ENCODE results near the gene RIIAD1.

Gene RIIAD1

DNA sequence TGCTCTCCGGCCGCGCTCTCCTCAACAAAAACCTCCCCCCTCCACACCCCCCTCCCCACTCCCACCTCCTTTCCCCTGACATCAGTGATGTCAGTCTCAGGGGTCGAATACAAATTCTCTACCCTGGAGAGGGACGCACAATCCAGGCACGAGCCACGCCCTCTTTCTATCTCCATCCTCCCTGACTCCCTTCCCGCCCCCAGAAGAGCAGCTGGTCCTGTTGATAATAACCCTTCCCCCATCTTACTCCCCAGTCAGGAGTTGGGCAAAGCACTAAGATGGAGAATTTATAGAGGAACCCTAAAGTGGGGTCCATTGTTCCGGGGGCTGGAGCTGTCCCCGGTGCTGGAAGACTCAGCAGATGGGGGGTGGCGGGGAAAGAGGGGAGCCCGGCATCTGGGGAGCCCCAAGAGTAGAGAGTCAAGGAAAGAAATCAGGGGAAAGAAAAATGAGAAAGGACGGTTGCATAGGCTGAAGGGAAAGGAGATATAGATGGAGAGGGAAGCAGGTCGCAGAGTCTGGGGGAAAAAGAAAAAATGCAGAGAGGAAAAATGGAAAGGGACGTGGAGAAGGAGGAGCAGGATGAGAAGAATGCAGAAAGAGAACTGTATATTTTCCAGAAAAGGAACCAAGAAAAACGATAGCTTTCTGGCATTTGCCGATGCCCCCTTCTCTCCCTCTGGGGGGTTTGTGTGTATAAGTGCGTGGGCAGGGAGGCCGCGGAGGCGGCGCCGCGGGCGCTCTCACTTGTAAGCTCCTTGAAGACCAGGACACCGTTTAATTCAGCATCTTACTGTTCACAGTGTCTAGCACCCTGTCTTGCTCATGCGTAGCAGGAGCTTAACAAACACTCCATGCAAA lies 4.3 kb upstream of the RIIAD1 start, which contains the start of gene CELF3 (continued):
- TF ChIP-seq ZNF391 (tag by site-specific recombination; IDR thresholded peaks at IDR 0.05; ENCODE audit: borderline replicate concordance, low read depth) (0 out of 2 replicates have a peak, but pooled peaks have one; percentile 43), PRDM1 (tag by site-specific recombination; IDR thresholded peaks at IDR 0.05) (peak; percentile 93), KLF9 (tag by site-specific recombination; IDR thresholded peaks at IDR 0.05; ENCODE audit: low read depth) (peak; percentile 93), ZNF660 (tag by site-specific recombination; IDR thresholded peaks at IDR 0.05) (0 out of 2 replicates have a peak, but pooled peaks have one; percentile 49), ZNF184 (tag by site-specific recombination; IDR thresholded peaks at IDR 0.05) (peak; percentile 48; the same call in 1 of the 2 replicates), KLF1 (tag by site-specific recombination; IDR thresholded peaks at IDR 0.05) (peak; percentile 73), ZNF37A (tag by site-specific recombination; IDR thresholded peaks at IDR 0.05) (no peak), GFI1B (tag by site-specific recombination; IDR thresholded peaks at IDR 0.05) (no peak), ZNF549 (tag by site-specific recombination; IDR thresholded peaks at IDR 0.05) (no peak), ZXDB (tag by site-specific recombination; IDR thresholded peaks at IDR 0.05) (0 out of 2 replicates have a peak, but pooled peaks have one; percentile 55), MYNN (tag by site-specific recombination; IDR thresholded peaks at IDR 0.05; ENCODE audit: borderline replicate concordance) (no peak), ZIC2 (tag by site-specific recombination; IDR thresholded peaks at IDR 0.05) (peak; percentile 32; the same call in 1 of the 2 replicates)
- TF ChIP-seq, protein P1, sequence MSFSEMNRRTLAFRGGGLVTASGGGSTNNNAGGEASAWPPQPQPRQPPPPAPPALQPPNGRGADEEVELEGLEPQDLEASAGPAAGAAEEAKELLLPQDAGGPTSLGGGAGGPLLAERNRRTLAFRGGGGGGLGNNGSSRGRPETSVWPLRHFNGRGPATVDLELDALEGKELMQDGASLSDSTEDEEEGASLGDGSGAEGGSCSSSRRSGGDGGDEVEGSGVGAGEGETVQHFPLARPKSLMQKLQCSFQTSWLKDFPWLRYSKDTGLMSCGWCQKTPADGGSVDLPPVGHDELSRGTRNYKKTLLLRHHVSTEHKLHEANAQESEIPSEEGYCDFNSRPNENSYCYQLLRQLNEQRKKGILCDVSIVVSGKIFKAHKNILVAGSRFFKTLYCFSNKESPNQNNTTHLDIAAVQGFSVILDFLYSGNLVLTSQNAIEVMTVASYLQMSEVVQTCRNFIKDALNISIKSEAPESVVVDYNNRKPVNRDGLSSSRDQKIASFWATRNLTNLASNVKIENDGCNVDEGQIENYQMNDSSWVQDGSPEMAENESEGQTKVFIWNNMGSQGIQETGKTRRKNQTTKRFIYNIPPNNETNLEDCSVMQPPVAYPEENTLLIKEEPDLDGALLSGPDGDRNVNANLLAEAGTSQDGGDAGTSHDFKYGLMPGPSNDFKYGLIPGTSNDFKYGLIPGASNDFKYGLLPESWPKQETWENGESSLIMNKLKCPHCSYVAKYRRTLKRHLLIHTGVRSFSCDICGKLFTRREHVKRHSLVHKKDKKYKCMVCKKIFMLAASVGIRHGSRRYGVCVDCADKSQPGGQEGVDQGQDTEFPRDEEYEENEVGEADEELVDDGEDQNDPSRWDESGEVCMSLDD (tag by site-specific recombination; IDR thresholded peaks at IDR 0.05) = peak; percentile 84
- TF ChIP-seq, protein P2, sequence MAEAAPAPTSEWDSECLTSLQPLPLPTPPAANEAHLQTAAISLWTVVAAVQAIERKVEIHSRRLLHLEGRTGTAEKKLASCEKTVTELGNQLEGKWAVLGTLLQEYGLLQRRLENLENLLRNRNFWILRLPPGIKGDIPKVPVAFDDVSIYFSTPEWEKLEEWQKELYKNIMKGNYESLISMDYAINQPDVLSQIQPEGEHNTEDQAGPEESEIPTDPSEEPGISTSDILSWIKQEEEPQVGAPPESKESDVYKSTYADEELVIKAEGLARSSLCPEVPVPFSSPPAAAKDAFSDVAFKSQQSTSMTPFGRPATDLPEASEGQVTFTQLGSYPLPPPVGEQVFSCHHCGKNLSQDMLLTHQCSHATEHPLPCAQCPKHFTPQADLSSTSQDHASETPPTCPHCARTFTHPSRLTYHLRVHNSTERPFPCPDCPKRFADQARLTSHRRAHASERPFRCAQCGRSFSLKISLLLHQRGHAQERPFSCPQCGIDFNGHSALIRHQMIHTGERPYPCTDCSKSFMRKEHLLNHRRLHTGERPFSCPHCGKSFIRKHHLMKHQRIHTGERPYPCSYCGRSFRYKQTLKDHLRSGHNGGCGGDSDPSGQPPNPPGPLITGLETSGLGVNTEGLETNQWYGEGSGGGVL (tag by site-specific recombination; IDR thresholded peaks at IDR 0.05) = peak; percentile 71
- TF ChIP-seq, protein P3, sequence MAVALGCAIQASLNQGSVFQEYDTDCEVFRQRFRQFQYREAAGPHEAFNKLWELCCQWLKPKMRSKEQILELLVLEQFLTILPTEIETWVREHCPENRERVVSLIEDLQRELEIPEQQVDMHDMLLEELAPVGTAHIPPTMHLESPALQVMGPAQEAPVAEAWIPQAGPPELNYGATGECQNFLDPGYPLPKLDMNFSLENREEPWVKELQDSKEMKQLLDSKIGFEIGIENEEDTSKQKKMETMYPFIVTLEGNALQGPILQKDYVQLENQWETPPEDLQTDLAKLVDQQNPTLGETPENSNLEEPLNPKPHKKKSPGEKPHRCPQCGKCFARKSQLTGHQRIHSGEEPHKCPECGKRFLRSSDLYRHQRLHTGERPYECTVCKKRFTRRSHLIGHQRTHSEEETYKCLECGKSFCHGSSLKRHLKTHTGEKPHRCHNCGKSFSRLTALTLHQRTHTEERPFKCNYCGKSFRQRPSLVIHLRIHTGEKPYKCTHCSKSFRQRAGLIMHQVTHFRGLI (tag by site-specific recombination; IDR thresholded peaks at IDR 0.05) = peak; percentile 30; the same call in 1 of the 2 replicates
- TF ChIP-seq, protein P4, sequence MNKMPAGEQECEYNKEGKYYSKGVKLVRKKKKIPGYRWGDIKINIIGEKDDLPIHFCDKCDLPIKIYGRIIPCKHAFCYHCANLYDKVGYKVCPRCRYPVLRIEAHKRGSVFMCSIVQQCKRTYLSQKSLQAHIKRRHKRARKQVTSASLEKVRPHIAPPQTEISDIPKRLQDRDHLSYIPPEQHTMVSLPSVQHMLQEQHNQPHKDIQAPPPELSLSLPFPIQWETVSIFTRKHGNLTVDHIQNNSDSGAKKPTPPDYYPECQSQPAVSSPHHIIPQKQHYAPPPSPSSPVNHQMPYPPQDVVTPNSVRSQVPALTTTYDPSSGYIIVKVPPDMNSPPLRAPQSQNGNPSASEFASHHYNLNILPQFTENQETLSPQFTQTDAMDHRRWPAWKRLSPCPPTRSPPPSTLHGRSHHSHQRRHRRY (tag by site-specific recombination; IDR thresholded peaks at IDR 0.05) = no peak
- TF ChIP-seq, protein P5, sequence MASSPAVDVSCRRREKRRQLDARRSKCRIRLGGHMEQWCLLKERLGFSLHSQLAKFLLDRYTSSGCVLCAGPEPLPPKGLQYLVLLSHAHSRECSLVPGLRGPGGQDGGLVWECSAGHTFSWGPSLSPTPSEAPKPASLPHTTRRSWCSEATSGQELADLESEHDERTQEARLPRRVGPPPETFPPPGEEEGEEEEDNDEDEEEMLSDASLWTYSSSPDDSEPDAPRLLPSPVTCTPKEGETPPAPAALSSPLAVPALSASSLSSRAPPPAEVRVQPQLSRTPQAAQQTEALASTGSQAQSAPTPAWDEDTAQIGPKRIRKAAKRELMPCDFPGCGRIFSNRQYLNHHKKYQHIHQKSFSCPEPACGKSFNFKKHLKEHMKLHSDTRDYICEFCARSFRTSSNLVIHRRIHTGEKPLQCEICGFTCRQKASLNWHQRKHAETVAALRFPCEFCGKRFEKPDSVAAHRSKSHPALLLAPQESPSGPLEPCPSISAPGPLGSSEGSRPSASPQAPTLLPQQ (tag by site-specific recombination; IDR thresholded peaks at IDR 0.05) = peak; percentile 85
- TF ChIP-seq, protein P6, sequence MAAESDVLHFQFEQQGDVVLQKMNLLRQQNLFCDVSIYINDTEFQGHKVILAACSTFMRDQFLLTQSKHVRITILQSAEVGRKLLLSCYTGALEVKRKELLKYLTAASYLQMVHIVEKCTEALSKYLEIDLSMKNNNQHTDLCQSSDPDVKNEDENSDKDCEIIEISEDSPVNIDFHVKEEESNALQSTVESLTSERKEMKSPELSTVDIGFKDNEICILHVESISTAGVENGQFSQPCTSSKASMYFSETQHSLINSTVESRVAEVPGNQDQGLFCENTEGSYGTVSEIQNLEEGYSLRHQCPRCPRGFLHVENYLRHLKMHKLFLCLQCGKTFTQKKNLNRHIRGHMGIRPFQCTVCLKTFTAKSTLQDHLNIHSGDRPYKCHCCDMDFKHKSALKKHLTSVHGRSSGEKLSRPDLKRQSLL (tag by site-specific recombination; IDR thresholded peaks at IDR 0.05) = no peak
- TF ChIP-seq, protein P7, sequence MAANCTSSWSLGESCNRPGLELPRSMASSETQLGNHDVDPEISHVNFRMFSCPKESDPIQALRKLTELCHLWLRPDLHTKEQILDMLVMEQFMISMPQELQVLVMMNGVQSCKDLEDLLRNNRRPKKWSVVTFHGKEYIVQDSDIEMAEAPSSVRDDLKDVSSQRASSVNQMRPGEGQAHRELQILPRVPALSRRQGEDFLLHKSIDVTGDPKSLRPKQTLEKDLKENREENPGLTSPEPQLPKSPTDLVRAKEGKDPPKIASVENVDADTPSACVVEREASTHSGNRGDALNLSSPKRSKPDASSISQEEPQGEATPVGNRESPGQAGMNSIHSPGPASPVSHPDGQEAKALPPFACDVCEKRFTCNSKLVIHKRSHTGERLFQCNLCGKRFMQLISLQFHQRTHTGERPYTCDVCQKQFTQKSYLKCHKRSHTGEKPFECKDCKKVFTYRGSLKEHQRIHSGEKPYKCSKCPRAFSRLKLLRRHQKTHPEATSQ (tag by site-specific recombination; IDR thresholded peaks at IDR 0.05) = no peak
- TF ChIP-seq, protein P8, sequence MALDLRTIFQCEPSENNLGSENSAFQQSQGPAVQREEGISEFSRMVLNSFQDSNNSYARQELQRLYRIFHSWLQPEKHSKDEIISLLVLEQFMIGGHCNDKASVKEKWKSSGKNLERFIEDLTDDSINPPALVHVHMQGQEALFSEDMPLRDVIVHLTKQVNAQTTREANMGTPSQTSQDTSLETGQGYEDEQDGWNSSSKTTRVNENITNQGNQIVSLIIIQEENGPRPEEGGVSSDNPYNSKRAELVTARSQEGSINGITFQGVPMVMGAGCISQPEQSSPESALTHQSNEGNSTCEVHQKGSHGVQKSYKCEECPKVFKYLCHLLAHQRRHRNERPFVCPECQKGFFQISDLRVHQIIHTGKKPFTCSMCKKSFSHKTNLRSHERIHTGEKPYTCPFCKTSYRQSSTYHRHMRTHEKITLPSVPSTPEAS (tag by site-specific recombination; IDR thresholded peaks at IDR 0.05) = no peak
- TF ChIP-seq, protein P9, sequence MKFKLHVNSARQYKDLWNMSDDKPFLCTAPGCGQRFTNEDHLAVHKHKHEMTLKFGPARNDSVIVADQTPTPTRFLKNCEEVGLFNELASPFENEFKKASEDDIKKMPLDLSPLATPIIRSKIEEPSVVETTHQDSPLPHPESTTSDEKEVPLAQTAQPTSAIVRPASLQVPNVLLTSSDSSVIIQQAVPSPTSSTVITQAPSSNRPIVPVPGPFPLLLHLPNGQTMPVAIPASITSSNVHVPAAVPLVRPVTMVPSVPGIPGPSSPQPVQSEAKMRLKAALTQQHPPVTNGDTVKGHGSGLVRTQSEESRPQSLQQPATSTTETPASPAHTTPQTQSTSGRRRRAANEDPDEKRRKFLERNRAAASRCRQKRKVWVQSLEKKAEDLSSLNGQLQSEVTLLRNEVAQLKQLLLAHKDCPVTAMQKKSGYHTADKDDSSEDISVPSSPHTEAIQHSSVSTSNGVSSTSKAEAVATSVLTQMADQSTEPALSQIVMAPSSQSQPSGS (tag by site-specific recombination; IDR thresholded peaks at IDR 0.05; ENCODE audit: low read depth) = peak; percentile 83
